COLO668 (cell line): ENCODE measurements around the gene ANKFN1.
"Not testable (repeated sequence)": the region's sequence is repeated elsewhere in the genome, so short reads cannot be mapped to it uniquely, and the experiment has no call there.

Experiments used
- DNase-seq: peaks from one replicate; lab custom pipeline; 2025; ENCODE audit not compliant: unreplicated experiment; lab: John Stamatoyannopoulos, UW

Gene ANKFN1

DNA sequence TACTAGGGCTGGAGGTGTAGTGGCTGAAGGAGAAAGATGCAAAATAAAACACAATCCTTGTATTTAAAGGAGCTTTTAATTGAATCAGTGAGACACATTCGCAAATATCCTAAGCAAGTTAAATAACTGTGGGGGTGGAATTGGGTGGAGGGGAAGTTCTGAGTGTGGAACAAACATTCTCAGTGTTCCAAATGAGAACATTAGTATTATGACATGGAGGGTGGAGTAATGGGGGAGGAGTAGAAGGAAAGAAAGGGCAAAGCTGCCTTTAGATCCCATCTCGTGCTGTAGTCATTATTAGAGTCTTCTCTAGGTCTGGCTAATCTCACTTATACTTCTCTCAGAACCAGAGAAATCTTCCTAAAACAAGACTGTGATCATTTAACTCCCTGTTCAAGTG, 169.7 kb downstream of the ANKFN1 start:
- no peak for DNase-seq

DNA sequence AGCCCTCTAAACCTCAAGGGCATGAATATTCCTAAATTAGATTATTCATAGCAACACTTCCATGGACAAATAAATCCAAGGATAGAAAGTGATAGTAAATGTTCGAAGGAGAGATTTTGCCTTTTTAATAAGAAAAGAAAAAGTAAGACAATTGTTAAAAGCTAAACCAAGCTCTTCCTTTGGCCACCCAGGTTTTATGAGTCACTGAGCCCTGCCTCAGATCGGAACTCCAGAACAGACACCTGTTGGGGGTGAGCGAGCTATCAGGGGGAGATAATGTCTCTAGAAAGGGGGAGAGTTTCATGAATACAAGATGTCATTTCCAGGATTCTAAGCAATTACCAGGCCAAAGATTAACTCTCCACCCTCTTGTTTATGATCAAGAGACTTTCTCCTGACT, 171.4 kb downstream of the ANKFN1 start:
- DNase-seq: no peak

DNA sequence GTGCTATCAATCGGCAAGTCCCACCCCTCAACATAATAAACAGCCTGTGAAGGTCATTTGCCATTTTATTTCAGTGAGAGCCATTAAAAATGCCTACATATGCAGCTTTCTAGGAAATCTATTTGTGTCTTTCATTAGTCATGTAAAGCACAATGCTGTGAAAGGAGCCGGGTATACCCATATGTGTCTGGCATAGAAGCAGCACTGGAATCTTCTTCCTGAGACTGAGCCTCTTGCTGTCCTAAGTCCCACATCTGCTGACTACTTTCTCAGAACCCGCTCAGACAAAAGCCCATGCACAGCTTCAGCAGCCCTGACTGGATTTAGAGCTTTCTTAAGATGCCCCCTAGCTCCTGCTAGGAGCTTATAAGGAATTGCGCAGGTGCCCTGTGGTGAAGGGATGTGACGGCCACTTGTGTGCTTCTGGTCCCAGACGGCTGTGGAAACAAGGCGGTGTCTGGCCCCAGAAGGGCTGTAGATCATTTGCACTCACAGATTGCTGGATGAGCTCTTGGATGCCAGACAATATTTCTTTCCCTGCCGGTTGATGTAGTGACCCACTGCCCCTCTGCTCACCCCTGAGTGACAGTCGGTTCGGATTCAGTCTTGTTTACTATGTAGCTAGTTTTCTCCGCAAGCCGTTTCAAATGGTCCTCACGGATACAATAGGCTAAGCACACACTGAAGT, 172.2 kb downstream of the ANKFN1 start:
- no peak for DNase-seq

DNA sequence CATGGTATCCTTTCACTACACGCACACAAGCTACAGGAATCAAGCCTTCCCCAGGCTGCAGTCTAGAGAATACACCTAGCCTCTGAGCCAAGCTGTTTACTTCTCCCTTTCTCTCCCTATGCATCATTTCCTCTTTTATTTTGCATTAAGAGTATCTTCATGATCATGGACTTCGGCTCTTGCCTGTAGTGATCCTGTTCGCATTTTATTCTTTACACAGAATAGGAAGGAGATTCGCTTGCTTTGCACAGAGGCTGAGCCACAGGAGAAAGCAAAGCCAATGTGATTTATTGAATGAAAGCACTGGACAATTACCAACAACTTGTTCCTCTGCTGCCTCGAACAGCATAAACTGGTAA, 172.7 kb downstream of the ANKFN1 start:
- no peak for DNase-seq

DNA sequence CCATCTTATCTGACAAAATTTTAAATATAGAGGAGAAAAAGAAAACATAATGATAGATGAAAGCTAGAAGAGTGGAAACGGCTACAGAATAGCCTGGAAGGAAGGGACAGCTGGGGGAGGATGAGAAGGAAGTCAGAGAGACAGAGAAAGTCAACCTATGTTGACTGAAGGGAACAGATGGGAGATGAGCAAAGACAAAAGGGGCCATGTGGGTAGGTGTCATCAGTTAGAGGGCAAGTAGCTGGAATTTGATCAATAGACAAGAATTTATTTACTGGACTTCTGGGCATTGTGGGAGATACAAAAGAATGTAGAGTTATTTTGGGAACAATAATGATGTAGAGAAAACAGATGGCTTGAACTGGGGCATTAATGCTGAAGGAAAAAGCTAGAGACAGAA, 194.4 kb downstream of the ANKFN1 start:
- no peak for DNase-seq

DNA sequence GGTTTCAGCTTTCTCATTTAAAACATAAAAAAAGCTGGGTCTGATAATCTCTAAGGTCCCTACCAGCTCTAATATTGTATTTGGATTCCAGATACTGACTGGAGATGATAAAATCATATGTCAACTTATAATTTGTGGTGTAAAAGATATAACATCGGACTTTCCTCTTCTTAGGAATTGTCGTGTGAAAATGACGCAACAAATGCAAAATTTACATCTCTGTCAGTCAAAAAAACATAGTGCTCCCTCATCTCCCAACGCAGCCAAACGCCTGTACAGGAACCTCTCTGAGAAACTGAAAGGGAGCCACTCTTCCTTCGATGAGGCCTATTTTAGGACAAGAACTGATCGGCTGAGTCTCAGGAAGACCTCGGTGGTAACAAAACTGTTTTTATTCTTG, 197.3 kb downstream of the ANKFN1 start:
- DNase-seq: no peak

DNA sequence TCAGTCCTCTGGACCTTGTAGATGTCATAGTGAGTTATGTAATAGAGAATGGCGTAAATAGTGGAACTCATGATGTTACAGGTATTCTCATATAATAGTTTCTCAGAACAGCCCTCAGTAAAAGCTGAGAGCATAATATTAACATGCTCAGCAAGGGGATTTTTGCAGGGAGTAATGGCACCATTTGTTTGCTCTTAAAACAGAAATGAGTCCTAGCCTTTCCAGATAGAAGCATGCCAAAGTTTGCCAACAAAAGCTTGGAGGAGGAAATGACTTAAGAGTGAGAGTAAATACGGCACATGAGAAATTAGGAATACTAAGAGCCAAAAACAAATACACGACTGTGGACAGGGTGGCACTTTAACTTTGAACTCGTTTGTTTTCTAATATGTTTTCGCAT, 198.4 kb downstream of the ANKFN1 start:
- DNase-seq: no peak

DNA sequence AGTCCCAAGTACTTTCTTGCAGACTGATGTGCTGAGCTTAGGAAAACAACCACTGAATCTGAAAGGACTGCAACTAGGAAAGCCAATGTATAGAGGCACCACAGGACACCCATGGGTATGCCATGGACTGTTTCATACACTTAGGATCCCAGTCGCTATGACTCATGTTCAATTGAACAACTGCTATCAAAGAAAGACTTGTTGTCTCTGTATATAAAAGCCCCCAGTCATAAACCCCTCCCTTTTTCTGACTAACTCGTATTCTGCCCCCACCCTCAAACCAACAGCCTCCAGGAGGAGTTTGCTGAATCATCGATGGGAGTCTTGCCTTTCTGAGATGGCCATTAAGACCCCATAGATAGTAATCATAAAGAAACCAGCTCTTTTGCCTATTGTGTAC, 205.4 kb downstream of the ANKFN1 start:
- DNase-seq: no peak

DNA sequence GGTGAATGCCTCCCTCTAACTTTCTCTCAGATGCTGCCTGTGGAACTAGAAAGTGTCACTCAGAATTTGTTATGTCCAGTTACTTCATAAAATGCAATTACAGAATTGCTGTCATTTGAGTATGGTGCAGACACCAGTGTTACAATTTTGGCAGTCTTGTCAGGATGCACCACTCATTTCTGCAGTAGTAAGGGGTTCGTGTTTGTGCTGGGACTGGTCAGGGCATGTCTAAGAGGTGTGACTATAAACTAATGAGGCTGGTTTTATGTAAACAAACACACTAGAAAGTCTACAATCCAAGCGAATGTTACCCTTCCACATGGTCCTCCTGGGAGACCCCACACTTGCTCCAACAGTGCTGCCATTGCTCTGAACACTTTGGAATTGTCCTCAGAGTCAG, 206.2 kb downstream of the ANKFN1 start:
- DNase-seq: no peak

DNA sequence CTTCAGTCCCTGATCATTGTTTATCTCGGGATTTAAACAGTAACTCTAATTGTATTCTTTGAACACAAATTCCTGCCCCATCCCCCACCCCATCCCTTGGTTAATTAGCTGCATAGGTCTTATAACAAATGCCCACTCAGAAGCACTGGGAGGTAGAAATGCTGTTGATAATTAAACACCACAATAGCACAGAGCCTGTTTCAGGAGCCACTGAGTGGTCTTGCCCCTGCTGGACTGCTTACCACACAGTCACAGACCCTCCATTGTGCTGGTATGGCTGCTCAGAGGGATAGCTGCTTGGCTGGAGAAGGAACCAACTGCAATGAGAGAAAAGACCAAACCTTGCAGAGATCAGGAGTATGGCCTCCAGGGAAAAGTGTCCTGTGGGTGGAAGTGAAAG, 214.1 kb downstream of the ANKFN1 start:
- DNase-seq: no peak

DNA sequence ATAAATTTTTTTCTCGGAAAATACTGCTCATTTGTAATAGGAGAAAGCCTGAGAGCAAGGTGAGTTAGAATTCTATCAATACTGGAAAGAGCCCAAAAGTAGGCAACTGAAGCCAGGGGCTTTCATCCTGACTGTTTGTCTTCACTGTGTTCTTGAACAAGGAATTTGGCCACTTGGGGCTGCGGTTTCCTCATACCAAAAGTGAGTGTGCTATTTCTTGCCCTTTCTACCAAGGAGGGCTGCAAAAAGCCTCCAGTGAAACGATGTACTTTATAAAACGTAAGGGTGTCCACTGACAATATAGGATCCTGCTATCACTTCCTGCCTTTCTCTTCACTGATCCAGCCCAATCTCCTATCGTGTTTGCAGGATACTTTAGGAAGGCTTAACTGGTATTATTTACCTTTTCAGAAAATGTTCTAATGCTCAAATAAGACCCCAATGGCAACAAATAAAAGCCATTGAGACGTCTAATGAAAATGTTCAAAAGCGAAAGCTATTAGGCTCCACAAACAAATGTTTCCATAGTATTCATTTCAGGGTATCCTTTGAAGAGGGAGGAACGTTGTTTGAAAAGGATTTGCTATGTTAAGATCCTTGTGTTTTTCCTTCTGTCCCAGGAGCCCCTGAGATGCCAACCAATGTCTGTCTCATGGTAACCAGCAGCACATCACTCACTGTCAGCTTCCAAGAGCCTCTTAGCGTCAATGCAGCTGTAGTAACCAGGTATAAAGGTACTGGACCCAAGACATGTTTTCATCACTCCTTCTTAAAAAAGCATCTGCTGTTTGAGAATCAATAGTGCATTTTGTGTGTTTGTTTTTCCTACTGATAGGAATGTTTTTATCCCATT, 220.9 kb downstream of the ANKFN1 start:
- DNase-seq: no peak

DNA sequence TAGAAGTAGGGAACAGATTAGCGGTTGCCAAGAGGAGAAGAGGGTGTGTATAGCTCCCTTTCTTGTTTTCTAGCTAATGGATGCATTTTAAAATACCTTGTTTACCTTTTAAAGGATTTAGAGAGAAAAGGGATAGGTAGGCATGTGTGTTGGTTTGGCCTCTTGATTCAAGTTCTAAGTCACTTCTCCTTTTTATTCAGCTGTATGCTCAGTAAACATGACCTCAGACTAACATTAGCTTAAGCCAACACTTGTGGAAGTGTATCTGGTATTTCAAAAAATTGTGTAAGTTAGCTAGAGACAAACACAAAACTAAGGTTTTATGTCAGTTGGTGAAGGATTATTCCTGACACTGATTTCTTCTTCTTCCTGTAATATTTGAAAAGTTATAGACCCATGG, 236.1 kb downstream of the ANKFN1 start:
- DNase-seq: no peak

DNA sequence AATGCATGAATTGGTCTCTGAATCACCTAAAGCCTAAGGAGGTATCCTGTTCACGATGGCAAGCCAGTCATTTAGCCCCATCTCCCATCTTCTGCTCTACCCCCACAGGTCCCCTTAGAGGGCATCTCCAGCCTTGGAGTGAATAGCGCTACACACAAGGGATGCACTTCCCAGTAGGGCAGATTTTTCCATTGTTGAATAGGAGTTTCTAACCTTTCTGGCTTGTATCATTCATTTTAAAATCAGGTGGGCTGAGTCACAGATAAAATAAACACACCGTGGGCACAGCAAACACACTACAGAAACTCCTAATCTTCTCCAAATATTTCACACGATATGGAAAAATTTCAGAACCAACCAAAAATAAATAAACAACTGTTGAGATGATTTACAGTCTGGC, 239.0 kb downstream of the ANKFN1 start:
- DNase-seq: no peak

DNA sequence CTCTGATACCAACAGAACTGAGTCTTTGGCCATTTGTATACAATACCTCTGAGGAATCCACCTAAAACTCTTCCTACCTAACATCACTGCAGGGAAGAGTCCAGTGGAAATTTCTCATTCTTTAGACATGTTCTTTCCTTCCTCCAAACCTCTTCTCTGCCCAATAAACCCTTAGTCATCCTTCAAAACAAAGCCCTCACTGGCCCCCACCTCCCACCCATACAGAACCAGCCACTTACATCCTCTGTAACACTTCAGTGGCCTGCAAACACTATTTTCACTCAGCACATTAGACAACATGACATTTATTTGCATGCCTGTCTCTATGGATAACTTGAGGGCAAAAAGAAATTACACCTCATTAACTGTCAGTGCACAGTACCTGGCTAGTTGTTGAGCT, 239.9 kb downstream of the ANKFN1 start:
- no peak for DNase-seq

DNA sequence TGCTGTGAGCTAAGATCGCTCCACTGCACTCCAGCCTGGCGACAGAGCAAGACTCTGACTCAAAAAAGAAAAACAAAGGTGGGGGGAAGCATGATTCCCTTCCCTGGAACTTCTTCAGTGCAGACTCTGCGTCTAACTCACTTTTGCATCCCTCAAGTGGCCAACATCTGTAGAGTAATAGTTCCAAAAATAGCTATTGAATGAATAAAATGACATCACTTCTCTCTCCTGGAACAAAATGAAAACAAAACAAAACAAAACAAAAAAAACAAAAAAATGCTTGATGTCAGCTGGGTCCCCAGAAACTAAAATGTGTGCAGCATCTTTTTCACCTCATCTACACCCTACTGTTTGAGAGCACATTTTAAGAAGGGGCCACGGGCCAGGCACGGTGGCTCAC, 242.5 kb downstream of the ANKFN1 start:
- no peak for DNase-seq

DNA sequence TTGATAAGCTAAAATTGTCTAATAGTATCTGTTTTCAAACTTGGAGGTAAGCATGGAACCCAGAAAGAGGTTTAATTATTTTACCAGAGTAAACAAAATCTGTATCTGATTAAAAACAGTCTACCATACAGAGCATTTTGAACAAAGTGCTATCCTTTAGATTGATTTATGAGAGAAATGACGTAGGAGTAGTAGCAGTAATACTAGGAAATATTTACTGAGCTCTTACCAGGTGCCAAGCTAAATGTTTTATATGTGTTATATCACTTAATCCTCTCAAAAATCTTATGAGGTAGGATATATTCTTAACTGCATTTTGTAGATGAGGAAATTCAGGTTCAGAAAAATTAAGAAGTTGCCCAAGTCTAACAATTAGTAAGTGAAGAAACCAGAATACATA, 253.8 kb downstream of the ANKFN1 start:
- no peak for DNase-seq

DNA sequence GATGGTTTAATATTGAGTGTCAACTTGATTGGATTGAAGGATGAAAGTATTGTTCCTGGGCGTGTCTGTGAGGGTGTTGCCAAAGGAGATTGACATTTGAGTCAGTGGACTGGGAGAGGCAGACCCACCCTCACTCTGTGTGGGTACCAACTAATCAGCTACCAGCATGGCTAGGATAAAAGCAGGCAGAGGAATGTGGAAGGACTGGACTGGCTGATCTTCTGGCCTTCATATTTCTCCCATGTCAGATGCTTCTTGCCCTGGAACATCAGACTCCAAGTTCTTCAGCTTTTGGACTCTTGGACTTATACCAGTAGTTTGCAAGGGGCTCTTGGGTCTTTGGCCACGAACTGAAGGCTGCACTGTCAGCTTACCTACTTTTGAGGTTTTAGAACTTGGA, 259.1 kb downstream of the ANKFN1 start:
- not testable (repeated sequence) for DNase-seq

DNA sequence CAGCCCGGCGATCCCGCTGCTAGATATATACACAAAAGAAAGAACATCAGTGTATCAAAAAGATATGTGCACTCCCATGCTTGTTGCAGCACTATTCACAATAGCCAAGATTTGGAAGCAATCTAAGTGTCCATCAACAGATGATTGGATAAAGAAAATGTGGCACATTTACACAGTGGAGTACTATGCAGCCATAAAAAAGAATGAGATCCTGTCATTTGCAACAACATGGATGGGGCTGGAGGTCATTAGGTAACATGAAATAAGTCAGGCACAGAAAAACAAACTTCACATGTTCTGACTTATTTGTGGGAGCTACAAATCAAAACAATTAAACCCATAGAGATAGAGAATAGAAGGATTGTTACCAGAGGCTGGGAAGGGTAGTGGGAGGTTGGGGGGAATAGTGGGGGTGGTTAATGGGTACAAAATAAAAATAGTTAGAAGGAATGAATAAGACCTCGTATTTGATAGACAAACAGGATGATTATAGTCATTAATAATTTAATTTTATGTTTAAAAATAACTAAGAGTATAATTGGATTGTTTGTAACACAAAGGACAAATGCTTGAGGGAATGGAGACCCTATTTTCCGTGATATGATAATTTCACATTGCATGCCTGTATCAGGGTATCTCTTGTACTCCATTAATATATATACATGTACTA, 263.5 kb downstream of the ANKFN1 start:
- DNase-seq: no peak

DNA sequence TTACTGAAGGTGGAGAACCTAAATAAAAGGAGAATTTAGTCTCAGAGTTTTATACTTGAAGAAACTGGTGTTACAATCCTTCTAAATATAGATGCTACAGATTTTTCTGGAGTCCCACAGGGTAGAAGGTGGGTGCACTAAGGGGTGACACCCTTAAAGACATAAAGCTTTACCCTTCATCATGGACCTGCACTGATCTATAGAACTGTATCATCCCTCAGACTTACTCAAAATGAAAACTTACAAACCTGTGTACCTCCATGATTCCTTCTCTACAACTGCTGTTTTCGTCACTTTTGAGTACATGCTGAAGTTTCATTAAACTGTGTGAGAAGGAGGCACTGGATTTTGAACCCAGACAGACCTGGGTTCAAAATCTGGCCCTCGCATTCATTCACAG, 270.7 kb downstream of the ANKFN1 start:
- DNase-seq: no peak

DNA sequence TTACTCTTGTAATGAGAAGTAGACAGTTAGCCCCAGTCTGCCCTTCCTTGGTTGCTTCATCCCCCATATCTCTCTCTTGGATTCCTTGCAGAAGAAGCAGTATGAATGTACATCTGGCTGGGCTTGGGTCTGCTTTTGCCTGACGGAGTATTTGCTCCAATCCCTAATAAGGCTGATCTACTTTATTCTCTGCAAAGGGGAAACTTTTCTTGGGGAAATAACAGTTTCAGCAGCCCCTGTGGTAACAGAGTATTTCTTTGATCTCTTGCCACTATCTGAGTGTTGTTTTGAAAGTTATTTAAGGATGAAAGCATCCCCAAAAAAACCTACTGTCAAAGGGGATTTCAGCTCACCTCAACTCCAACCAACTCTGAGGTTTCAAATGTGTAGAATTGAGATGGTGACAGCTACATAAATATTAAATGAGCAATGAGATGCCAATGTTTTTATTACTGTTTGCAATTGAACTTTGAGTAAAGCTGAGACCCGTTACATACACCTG, 271.3 kb downstream of the ANKFN1 start:
- no peak for DNase-seq

DNA sequence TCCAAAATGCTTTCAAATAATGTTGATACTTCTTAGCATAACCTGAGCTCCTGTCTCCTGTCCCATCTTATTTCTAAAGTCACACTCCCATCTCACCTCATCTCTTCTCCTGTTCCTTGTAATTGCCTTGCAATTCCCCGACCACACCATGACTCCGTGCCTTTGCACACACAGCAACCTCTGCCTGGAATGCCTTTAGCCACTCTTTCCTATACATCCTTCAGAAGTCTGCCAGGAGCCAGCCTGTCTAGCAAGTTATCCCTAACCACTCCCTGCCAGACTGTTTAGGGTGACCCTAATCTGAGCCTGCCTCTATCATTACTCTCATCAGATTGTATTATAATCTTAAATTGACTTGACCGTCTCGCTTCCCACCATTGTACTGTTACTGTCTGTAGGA, 272.2 kb downstream of the ANKFN1 start:
- no peak for DNase-seq

DNA sequence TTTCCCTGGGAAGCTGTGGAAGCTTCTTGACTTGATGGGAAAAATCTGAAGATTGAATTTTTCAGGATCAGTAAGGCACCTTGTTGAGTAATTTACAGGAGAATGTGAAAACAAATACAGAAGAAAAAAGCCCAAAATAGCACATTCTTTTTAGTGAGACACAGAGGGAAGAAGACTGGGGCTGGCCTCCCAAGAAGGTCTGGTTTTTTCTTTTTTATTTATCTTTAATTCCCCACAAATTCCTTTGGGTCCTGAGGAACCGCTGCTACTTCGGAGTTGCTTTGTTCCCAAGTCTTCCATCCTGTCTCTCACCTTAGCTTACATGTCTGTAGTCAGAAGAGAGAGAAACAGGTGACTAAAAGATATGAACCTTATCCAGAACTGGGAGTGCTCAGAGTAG, 273.6 kb downstream of the ANKFN1 start:
- DNase-seq: no peak
